ENCODE results near the gene PHF13.
"Not testable (repeated sequence)": the region's sequence is repeated elsewhere in the genome, so short reads cannot be mapped to it uniquely, and the experiment has no call there.

PHF13 gene

DNA sequence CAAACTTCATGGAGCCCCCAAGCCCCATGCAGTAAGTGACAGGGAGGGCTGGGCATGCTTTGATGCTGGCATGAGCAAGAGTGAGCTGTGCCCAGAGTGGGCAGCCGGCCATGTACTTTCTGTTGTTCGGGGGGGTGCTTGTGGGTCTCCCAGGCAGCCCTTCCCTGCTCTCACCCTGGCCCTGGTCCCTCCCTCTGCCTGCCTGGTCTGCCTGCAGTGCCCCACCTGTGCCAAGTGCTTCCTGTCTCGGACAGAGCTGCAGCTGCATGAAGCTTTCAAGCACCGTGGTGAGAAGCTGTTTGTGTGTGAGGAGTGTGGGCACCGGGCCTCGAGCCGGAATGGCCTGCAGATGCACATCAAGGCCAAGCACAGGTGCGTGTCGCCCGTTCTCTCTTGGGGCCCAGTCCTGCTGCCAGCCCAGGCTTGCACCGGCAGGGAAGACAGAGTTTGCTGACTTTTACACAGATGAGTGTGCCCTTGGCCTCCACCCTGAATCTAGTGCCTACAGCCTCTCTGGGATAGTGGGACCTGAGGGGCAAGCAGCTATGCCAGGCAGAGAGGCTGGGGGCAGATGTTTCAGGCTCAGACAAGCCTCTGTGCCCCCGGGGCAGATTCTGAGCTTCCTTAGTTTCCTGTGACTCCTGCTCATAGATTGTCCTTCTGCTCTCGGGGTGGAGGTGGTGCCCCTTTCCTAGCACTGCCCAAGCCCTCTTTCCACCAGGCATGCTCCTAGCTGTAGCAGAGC, 26.1 kb upstream of the PHF13 start:
- DNase-seq (ENCODE audit: low spot score), result no peak

DNA sequence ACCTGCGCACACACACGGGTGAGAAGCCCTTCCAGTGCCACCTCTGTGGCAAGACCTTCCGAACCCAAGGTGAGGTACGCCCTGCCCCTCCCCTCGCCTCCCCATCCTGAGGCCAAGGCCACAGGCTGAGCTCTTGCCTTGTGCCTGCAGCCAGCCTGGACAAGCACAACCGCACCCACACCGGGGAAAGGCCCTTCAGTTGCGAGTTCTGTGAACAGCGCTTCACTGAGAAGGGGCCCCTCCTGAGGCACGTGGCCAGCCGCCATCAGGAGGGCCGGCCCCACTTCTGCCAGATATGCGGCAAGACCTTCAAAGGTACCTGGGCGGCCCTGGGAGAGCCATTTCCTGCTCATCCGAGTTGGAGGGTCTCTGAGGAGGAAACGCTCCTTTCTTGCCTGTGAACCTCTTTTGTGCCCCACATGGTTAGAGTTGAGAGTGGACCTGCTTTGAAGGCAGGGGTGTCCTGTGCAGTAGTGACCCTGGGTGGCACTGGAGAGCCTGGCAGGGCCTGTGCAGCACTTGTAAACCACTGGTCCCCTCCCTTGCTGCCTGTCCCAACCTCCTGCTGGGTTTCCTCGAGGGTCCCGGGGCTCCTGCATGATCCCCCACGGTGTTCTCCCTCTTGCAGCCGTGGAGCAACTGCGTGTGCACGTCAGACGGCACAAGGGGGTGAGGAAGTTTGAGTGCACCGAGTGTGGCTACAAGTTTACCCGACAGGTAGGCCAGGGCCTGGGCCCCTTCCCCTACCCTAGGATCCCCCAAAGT, 25.2 kb upstream of the PHF13 start:
- no peak for DNase-seq (ENCODE audit: low spot score)

DNA sequence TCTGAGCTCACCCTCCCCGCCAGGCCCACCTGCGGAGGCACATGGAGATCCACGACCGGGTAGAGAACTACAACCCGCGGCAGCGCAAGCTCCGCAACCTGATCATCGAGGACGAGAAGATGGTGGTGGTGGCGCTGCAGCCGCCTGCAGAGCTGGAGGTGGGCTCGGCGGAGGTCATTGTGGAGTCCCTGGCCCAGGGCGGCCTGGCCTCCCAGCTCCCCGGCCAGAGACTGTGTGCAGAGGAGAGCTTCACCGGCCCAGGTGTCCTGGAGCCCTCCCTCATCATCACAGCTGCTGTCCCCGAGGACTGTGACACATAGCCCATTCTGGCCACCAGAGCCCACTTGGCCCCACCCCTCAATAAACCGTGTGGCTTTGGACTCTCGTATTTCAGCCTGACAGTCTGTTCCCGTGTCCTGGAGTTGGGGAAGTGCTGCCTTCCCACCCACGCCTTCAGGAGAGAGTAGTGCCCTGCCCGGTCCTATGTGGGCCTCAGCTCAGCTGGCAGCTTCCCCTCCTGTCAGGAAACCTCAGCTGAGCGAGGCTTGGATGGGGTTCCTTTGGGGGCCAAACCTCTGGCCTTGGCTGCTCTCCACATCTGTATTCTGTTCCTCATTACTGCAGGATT, 24.5 kb upstream of the PHF13 start:
- no peak for DNase-seq (ENCODE audit: low spot score)

DNA sequence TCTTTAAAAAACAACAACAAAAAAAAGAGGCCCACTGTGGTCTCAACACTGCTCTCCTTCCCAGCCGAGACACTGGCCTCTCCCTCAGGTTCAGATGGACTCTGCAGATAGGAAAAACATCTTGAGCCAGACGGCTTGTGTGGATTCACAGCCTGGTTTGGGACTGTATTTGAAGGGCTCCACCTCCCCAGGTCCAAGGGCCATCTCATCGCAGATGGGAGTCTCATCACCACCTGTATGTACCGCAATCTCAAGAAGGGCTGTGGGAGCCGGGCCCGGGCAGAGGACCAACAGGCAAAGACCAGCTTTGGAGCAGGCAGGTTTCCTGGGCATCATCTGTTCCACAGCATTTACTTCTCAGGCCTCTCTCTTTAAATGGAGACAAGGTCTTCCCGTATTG, 23.5 kb upstream of the PHF13 start:
- DNase-seq (ENCODE audit: low spot score), result no peak

DNA sequence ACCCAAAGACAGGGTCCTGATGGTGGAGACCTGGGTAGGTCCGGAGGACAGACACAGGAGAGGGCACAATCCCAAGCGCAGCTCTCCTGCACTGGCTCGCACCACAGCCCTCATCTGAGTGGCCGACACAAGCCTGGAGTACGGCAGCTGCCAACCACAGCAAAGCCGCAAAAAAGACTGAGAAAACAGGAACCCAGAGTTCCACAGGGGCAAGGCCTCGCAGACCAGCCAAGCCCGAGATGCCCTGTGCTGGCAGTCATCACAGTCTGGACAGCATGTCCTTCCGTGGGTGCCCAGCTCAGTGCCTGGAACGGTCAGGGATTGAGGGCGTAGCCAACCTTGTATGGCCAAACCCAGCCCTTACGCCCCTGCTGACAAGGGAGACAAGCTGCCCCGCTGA, 22.3 kb upstream of the PHF13 start:
- no peak for DNase-seq (ENCODE audit: low spot score)

DNA sequence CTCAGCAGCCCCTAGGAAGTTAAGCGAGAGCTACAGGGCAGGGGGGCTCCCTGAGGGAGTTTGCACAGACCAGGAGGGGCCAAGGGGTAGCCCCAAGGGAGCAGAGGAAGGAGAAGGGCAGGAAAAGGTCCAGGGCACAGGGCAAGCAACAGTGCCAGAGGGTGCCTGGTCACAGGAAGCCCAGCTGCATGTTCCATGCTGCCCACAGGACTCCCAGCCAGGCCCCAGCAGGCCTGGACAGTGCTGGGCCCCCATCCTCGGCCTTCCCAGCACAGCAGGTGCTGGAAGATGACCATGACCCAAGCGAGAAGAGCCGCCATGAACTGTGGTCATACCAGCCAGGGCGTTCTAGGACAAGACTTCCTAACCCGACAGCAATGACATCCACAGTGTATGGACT, 21.9 kb upstream of the PHF13 start:
- DNase-seq (ENCODE audit: low spot score), result no peak

DNA sequence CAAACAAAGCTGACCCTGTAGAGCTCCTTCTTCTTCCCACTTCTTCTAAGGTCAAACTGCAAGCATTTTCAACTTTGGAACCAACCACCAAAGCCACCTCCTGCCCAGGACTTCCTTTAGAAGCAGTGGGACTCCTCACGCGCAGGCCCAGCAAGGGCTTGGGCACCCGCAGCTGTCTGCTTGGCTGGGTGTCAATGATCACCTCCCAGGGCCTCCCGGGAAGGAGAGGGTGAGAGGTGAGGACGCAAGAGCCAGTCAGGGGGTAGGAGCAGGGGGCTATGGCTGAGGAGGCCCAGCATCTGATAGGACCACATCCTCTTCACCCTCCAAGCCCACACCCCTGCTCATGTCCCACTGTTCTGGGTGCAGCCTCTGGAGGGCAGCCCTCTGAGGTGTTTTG, 21.1 kb upstream of the PHF13 start:
- no peak for DNase-seq (ENCODE audit: low spot score)

DNA sequence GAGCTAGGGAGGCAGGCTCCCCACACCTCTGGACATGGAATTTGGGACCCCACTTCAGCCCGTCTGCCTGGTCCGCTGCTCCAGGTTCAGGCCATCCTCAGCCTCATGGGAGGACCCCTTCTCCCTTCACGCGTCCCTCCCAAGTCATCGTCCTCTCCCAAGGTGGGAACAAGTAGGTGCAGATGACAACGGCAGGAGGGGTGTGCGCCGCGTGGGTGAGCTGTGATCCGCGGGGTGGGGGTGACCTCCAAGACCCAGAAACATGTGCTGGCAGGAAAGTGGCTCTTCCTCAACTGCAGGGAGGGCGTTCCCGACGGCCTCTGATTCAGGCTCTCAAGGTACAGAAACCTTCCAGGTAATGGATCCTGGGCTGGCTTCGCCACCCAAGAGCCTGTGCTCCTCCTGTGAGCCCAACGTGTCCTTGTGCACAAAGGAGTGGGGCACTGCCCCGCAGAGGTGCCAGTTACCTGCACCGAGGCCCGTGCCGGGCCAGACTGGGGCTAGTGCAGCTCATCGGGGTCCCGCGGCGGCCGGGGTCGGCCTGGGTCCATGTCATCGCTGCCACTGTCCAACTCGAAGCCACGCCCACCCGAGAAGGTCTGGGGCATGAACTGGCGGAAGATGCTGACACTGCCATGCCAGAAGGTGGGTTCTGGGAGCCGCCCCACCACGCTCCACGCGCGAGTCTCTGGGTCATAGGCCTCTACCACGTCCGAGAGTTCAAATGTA, 20.5 kb upstream of the PHF13 start:
- no peak for DNase-seq (ENCODE audit: low spot score)

DNA sequence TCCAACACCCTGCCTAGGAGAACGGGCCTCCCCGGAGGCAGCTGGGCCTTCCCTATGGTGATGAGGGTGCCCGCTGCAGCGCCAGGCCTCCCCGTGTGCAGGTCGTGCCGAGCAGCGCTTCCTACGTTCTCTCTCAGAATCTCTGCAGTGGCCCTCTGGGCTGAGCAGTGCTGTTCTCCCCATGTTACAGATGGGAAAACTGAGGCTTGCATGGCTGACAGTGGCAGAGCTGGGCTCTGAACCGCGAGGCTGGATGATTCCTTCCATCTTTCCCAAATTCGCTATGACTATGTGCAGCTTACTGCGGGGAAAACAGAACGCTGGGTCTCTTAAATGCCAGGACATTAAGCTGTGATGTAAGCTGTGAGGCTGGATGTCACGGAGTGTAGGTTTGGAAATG, 19.7 kb upstream of the PHF13 start:
- no peak for DNase-seq (ENCODE audit: low spot score)

DNA sequence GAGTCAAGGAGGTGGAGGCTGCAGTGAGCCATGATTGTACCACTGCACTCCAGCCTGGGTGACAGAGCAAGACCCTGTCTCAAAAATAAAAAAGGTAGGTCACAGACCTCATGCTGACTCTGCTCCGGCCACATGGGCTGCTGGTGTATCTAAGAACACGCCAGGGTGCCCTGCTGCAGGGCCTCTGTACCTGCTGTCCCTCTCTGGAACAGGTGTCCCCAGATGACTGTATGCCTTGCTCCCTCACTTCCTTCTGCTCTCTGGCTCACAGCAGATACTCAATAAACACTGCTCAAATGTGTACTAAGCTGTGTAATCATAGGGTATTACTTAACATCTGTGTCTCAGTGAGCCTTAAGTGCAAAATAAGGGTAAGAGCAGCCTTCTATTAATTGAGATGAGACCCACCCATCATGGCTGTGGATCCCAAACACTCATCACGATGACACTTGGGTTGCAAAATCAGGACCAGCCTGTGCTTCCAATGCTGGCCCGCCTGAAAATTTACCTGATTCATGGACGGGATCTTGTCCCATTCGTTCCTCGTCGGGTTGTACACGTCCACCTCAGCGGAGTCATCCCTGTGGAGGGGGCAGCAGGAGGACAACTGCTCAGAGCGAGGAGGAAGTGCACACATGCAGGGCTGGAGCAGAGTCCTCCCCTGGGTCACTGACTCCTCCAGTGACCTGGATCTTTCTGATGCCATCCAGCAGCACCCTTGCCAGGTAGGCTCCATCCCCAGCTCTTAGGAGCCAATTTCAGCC, 18.4 kb upstream of the PHF13 start:
- no peak for DNase-seq (ENCODE audit: low spot score)

DNA sequence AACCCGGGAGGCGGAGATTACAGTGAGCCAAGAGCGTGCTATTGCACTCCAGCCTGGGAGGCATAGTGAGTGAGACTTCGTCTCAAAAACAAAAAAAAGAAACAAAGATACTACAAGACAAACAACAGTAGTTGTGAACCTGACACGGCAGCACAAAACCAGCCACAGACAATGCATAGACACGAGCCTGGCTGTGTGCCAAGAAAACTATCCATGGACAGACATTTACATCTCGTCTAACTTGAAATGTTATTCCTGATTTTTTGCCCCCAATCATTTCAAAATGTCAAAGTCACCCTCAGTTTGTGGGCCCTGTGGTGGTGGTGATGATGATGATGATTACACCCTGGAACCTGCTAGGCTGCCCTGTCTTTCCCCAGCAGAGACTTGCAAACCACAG, 17.2 kb upstream of the PHF13 start:
- no peak for DNase-seq (ENCODE audit: low spot score)

DNA sequence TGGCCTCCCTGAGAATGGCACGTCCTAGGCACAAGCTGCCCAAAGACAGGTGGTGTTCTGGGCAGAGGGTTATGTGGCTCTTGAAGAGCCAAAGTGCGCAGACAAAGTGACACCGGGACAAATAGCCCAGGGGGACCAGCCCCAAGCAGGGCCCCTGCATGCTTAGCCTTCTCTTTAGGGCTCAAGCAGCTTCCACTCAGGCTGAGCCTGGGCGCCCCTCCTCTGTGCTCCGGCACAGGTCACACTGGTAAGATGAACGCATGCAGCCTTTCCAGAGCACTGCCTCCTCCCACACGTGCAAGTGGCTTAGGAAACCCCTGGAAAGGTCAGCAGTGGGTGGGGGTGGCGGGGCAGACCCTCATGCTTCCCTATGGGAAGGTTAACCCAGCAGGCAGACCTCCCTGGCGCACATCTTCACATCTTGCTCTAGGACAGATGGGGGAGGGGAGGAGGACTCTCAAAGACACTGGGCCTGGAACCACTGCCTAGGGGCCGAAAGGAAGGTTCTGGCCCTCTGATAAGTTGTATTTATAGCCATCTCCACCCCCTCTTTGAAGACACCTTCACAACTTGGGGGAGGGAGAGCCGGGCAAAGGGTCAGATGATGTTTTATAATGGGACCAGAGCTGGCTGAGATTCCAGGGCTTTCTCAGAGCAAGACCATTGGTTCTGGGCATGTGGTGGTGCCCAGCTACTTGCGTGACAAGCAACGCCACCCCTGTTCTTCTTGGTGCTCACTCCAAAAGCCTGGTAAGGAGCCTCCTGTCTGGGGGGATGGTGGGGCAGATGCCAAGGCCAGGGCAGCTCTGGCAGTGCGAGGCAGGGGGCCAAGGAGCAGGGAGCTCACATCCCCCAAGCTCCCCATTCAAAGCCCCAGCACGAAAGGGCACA, 16.4 kb upstream of the PHF13 start:
- no peak for DNase-seq (ENCODE audit: low spot score)

DNA sequence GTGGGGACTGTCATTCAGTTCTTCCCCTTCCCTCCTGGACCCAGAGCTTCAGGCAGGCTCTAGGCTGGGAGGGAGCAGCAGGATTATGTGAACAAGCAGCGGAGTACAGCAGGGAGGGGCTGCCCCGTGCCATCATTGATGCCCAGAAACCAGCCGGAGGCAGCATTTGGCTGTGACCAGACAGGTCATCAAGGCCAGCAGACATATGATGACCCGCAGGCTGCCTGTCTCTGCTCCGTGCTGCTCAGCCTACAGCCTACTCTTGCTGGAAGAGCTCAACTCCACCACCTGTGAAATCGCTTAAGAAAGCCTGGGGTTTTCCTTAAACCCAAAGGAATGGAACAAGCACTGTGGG, 15.8 kb upstream of the PHF13 start:
- DNase-seq (ENCODE audit: low spot score), result no peak

DNA sequence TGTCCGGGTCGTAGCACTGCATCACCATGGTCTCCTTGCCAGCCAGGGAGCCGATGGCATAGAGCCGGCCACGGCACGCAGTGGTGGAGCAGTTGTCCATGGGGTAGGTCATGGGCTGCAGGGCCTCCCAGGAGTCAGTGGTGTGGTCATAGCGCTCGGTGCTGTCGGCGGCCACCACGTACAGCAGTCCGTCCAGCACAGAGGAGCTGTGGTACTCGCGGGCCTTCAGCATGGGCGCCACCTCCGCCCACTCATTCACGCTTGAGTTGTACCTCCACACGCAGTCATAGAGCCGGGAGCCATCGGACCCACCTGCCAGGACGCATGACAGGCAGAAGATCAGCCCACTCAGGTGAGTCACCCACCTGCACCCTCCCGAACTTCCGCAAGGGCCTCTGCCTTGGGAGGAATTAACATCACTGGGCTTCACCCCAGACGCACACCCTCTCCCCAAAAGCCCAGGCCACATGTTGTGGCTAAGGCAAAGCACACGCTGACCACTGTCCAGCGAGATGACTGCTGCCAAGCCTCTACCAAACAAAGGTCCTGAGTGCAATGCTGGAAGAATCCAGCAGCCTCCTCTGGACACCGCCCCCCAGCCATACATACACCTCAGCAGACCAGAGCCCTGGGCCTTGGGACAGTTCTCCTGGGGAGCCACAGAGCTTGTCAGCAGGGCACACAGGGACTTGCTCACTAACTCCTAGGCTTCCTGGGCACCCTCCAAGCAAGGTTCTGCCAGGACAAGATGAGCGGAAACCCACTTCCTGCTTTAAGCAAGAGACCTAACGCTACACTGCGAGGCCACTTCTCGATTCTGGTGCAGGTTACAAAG, 14.2 kb upstream of the PHF13 start:
- DNase-seq (ENCODE audit: low spot score), result no peak

DNA sequence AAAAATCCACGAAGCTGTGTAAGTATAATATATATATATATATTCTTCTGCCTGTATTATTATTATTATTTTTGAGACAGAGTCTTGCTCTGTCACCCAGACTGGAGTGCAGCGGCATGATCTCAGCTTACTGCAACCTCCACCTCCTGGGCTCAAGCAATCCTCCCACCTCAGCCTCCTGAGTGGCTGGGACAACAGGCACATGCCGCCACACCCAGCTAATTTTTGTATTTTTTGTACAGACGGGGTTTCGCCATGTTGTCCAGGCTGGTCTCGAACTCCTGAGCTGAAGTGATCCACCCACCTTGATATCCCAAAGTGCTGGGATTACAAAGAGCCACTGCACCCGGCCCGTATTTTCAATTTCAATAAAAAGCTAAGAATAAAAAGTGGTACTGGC, 13.5 kb upstream of the PHF13 start:
- DNase-seq (ENCODE audit: low spot score), result not testable (repeated sequence)

DNA sequence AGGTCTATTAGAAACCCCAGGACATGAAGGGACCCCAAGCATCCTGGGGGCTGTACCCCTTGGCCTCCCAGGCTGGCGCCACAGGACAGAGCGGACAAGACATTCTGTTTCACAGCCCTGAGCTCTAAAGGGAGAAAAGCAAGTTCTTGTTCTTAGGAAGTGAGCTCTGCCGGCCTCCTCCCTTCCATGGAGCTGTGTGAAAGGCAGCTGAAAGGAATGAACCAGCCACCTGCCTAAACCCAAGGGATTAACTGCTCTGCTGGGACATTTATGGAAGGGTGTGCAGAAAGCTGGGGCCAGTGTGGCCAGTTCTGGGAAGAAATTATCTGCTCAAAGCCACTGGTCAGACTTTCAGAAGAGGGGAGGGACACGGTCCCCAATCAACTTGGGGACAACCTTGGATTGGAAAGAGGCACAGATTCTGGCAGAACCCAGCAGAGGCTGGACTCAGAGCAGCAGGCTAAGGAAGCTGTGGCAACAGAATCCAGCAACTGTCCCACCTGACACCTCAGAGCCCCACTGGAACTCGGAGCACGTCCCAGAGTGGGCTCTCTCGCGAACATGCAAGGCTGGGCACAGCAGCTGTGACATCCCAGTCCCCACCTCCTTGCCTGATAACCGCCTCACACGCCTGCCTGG, 13.0 kb upstream of the PHF13 start:
- peak; percentile 57 for DNase-seq (ENCODE audit: low spot score)

DNA sequence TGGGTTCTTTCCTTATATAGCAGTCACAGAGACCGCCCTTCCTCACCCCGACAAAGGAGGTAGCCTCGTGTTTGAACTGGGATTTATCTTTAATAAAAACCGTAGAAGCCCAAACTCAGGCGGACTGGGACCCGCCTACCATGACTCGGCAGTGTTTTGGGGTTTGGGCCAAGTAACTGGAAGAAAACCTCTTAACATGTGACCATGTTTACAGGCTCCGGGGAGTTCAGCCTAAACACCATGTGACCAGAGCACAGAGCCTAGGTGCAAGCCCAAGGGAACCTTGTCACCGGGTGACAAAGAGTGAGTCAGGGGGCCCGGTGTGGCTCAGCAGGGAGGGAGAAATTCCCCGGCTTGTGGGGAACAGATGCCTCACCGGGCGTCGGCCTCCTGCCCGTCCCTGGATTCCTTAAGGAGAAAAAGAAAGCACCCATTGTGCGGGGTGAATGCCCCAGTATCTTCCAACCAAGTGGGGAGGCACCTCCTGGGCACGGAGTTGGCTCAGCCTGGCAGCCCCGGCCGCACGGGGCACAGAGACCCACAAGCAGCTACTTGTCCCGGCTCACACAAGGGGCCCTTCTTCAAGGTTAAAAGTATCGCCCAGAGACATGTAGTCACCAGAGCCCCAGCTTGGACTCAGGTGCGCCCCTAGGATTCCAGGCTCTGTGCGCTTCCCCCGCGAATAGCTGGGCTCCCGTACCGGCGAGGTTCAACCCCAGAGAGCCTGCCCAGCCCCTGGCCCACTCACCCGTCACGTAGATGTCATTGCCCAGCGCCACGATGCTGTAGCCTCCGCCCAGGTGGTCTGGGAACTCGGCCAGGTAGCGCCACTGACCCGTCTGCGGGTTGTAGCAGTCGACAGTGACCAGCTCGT, 12.2 kb upstream of the PHF13 start:
- DNase-seq (ENCODE audit: low spot score), result peak; percentile 58

DNA sequence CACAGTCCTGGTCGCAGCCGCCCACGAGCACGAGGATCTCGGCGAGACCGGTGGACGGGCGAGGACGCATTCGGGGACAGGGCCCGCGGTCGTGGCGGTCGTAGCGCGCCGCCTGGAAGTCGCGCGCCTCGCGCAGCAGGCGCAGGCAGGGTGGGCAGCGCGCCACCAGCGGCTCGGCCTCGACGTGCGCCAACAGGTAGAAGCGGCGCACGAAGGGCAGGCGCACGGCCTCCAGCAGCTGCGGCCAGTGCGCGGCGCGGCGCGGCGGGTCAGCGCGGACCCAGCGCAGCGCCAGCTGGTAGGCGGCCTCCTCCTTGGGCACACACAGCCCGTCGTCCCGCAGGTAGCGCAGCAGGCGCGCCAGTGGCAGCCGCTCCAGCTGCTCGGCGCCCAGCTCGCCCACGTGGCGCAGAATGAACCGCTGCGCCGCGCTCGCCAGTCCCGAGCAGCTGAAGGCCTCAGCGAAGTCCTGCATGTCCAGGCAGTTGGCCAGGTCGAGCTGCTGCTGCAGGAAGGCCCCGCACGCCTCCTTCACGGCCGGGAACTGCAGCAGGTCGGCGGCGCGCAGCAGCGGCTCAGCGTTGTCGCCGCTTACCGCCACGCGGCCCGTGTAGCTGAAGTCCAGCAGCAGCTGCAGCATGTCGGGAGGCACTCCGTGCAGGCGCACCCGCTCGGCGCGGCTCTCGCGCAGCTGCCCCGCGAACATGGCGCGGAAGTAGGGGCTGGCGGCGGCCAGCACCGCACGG, 11.4 kb upstream of the PHF13 start:
- DNase-seq (ENCODE audit: low spot score), result peak; percentile 74

Measured in D341Med (cell line).